WTC11 (cell line): ENCODE data around the gene ZNF530. TPM values are rescaled to one million over a fixed set of nuclear protein-coding genes. Genes with fewer than 3 reads are reported as not detected.
A peak's percentile ranks its signal among the peaks of the same experiment; 100 is the strongest.

ENCODE experiments used
- ATAC-seq: fragments of 200-7000 bp; cut with Tn5 transposase; 2 replicates; pipeline ENCODE4 v1.10.0; 2021; ENCODE audit warnings: mild to moderate bottlenecking, moderate library complexity
- Bru-seq: library from RNA; stranded (reverse); fragments of 400-500 nt; gene quantifications from one replicate; lab custom pipeline; 2021; lab: Mats Ljungman, UMichigan
- CTCF ChIA-PET: fragments of 300-600 bp; sonication (Branson Sonifier 250); formaldehyde crosslinking; loops from one replicate; lab custom pipeline; 2021; ENCODE audit warnings: antibody characterized with exemption; lab: Charles Lee
- POLR2A ChIA-PET: fragments of 350-600 bp; sonication (Branson Sonifier 250); formaldehyde crosslinking; loops from one replicate; lab custom pipeline; 2021; ENCODE audit warnings: antibody characterized with exemption; lab: Charles Lee
- DNase-seq: peaks from one replicate; pipeline ENCODE4 v3.0.0; 2021; ENCODE audit warnings: low spot score
- H3K27ac Mint-ChIP-seq: 2 replicates; pipeline ENCODE4 v1.8.0; 2021; ENCODE audit warnings: mixed read lengths
- H3K27me3 Mint-ChIP-seq: 2 replicates; pipeline ENCODE4 v1.8.0; 2021; ENCODE audit warnings: low read depth, mild to moderate bottlenecking, moderate library complexity, mixed read lengths
- H3K36me3 Mint-ChIP-seq: 2 replicates; pipeline ENCODE4 v1.8.0; 2021; ENCODE audit warnings: mixed read lengths
- H3K4me1 Mint-ChIP-seq: 2 replicates; pipeline ENCODE4 v1.8.0; 2022; ENCODE audit warnings: mixed read lengths
- H3K4me3 Mint-ChIP-seq: 2 replicates; pipeline ENCODE4 v1.8.0; 2021; ENCODE audit warnings: mild to moderate bottlenecking, moderate library complexity, mixed read lengths
- H3K9me3 Mint-ChIP-seq: 2 replicates; pipeline ENCODE4 v1.8.0; 2021; ENCODE audit warnings: mixed read lengths
- ARID4B ChIP-seq: sonication (generic); formaldehyde crosslinking; IDR thresholded peaks from 2 replicates; pipeline ENCODE4 v1.8.0; 2023; ENCODE audit warnings: missing genetic modification reagents, mild to moderate bottlenecking, borderline replicate concordance
- ATF1 ChIP-seq: sonication (generic); formaldehyde crosslinking; IDR thresholded peaks from 2 replicates; pipeline ENCODE4 v1.8.1; 2023; ENCODE audit warnings: mild to moderate bottlenecking, moderate library complexity, missing genetic modification reagents
- CREM ChIP-seq: sonication (generic); formaldehyde crosslinking; IDR thresholded peaks from 2 replicates; pipeline ENCODE4 v1.8.1; 2022; ENCODE audit warnings: mild to moderate bottlenecking, missing genetic modification reagents, moderate library complexity
- E2F1 ChIP-seq: sonication (generic); formaldehyde crosslinking; IDR thresholded peaks from 2 replicates; pipeline ENCODE4 v1.8.0; 2022; ENCODE audit warnings: mild to moderate bottlenecking, missing genetic modification reagents
- E2F5 ChIP-seq: sonication (generic); formaldehyde crosslinking; IDR thresholded peaks from 2 replicates; pipeline ENCODE4 v1.8.1; 2022; ENCODE audit warnings: mild to moderate bottlenecking, moderate library complexity, missing genetic modification reagents
- ERG ChIP-seq: fragments of 250-450 bp; sonication (Bioruptor Pico); IDR thresholded peaks from 2 replicates; pipeline ENCODE4 v1.8.0; 2021; ENCODE audit warnings: mild to moderate bottlenecking
- ETV6 ChIP-seq: sonication (generic); formaldehyde crosslinking; IDR thresholded peaks from 2 replicates; pipeline ENCODE4 v1.8.1; 2022; ENCODE audit warnings: mild to moderate bottlenecking, missing genetic modification reagents
- GABPB1 ChIP-seq: sonication (generic); formaldehyde crosslinking; IDR thresholded peaks from 2 replicates; pipeline ENCODE4 v1.8.1; 2023; ENCODE audit warnings: mild to moderate bottlenecking, missing genetic modification reagents
- MYBL2 ChIP-seq: sonication (generic); formaldehyde crosslinking; IDR thresholded peaks from 2 replicates; pipeline ENCODE4 v1.8.1; 2023; ENCODE audit warnings: mild to moderate bottlenecking, moderate library complexity, missing genetic modification reagents
- NFE2L1 ChIP-seq: sonication (generic); formaldehyde crosslinking; IDR thresholded peaks from 2 replicates; pipeline ENCODE4 v1.8.1; 2023; ENCODE audit warnings: missing genetic modification reagents
- NFYB ChIP-seq: sonication (generic); formaldehyde crosslinking; conservative IDR thresholded peaks from 2 replicates; pipeline ENCODE4 v1.8.0; 2022; ENCODE audit warnings: low read depth, missing genetic modification reagents
- SMAD3 ChIP-seq: sonication (generic); formaldehyde crosslinking; IDR thresholded peaks from 2 replicates; pipeline ENCODE4 v1.8.0; 2022; ENCODE audit warnings: missing genetic modification reagents, mild to moderate bottlenecking, borderline replicate concordance
- SOX15 ChIP-seq: fragments of 250-450 bp; sonication (Bioruptor Pico); IDR thresholded peaks from 2 replicates; pipeline ENCODE4 v1.9.0; 2021; ENCODE audit warnings: mild to moderate bottlenecking
- SP1 ChIP-seq: sonication (generic); formaldehyde crosslinking; conservative IDR thresholded peaks from 2 replicates; pipeline ENCODE4 v1.8.1; 2022; ENCODE audit warnings: missing genetic modification reagents
- TEAD1 ChIP-seq: sonication (generic); formaldehyde crosslinking; IDR thresholded peaks from 2 replicates; pipeline ENCODE4 v1.8.0; 2022; ENCODE audit warnings: mild to moderate bottlenecking, missing genetic modification reagents
- ZNF219 ChIP-seq: sonication (generic); formaldehyde crosslinking; IDR thresholded peaks from 2 replicates; pipeline ENCODE4 v1.8.0; 2023; ENCODE audit warnings: missing genetic modification reagents, mild to moderate bottlenecking, borderline replicate concordance
- ZNF263 ChIP-seq: sonication (generic); formaldehyde crosslinking; IDR thresholded peaks from 2 replicates; pipeline ENCODE4 v1.8.1; 2022; ENCODE audit warnings: low read depth, mild to moderate bottlenecking, moderate library complexity, missing genetic modification reagents
- ZNF532 ChIP-seq: fragments of 250-450 bp; sonication (Bioruptor Pico); IDR thresholded peaks from 2 replicates; pipeline ENCODE4 v1.9.0; 2021; ENCODE audit warnings: mild to moderate bottlenecking, borderline replicate concordance
- ZNF671 ChIP-seq: fragments of 250-450 bp; sonication (Bioruptor Pico); IDR thresholded peaks from 2 replicates; pipeline ENCODE4 v1.8.0; 2021; ENCODE audit warnings: mild to moderate bottlenecking
- long read RNA-seq, 3 experiments: library from RNA in 1 of 3; library from capped mRNA in 1 of 3; library from polyadenylated mRNA in 1 of 3; unstranded in 2 of 3; stranded (forward) in 1 of 3; transcript quantifications; one replicate each; pipeline ENCODE4 v2.0.0, GENCODE V29; 2021
- total RNA-seq: library from RNA; stranded (reverse); gene quantifications from 3 replicates; pipeline ENCODE4 v1.2.3, GENCODE V29; 2021

Gene ZNF530
- 10.4 to 12.0 TPM (median 11.2 TPM) in 3 replicates for total RNA-seq
- percentile 77 among the genes with signal in this experiment for Bru-seq, nascent RNA
- long read RNA-seq, experiment 1, full-length matches to known transcripts: 9 of 19 reads
- long read RNA-seq, experiment 1, partial matches to known transcripts: 0 of 19 reads
- long read RNA-seq, experiment 1, other reads (novel, unspliced or antisense): 10 of 19 reads
- long read RNA-seq, experiment 2, full-length matches to known transcripts: 5 of 12 reads
- long read RNA-seq, experiment 2, partial matches to known transcripts: 0 of 12 reads
- long read RNA-seq, experiment 2, other reads (novel, unspliced or antisense): 7 of 12 reads
- long read RNA-seq, experiment 3, partial matches to known transcripts: 0 of 2 reads
- long read RNA-seq, experiment 3, other reads (novel, unspliced or antisense): 0 of 2 reads

- Mint-ChIP-seq H3K27ac (no peak within 1 kb of the TSS), H3K27me3 (peaks cover 7% of the 10 kb centered on the region), H3K4me3 (peak within 1 kb of the TSS; percentile 81), H3K36me3 (peaks cover 11% of the 10 kb centered on the region), H3K4me1 (peaks cover 9% of the 10 kb centered on the region), H3K9me3 (peaks cover 11% of the 10 kb centered on the region)
- DNase-seq: peak; percentile 91
- ChIA-PET POLR2A (interaction anchor here (1.2 kb wide), 1 partner anchor 17 kb away, joined by 3 read pairs; no protein-coding TSS in a partner anchor), CTCF (interaction anchor here (1.0 to 1.4 kb wide), 4 partner anchors 14 to 82 kb away, joined by 3 to 4 read pairs (median 4); partner anchors contain the start of genes ZNF134 and ZNF551)
- ATAC-seq: peak; percentile 100
- no peak for TF ChIP-seq ATF1 (CRISPR knock-in tag)
- peak; percentile 75 for TF ChIP-seq SP1 (CRISPR knock-in tag)
- peak; percentile 87 for TF ChIP-seq NFYB (CRISPR knock-in tag)
- no peak for TF ChIP-seq SOX15 (CRISPR knock-in tag)
- TF ChIP-seq GABPB1: peak; percentile 72
- TF ChIP-seq ZNF671 (CRISPR knock-in tag): no peak
- no peak for TF ChIP-seq ERG (CRISPR knock-in tag)
- no peak for TF ChIP-seq ZNF219
- no peak for TF ChIP-seq ZNF263 (CRISPR knock-in tag)
- no peak; the same call in 1 of the 2 replicates for TF ChIP-seq SMAD3
- 0 out of 2 replicates have a peak, but pooled peaks have one; percentile 62 for TF ChIP-seq ETV6 (CRISPR knock-in tag)
- peak; percentile 28; the same call in 1 of the 2 replicates for TF ChIP-seq NFE2L1 (CRISPR knock-in tag)
- peak; percentile 21; the same call in 1 of the 2 replicates for TF ChIP-seq E2F1 (CRISPR knock-in tag)
- TF ChIP-seq TEAD1 (CRISPR knock-in tag): 0 out of 2 replicates have a peak, but pooled peaks have one; percentile 21
- 0 out of 2 replicates have a peak, but pooled peaks have one; percentile 19 for TF ChIP-seq MYBL2 (CRISPR knock-in tag)
- TF ChIP-seq ARID4B (CRISPR knock-in tag): peak; percentile 76; the same call in 1 of the 2 replicates
- TF ChIP-seq CREM (CRISPR knock-in tag): peak; percentile 56; the same call in 1 of the 2 replicates
- no peak for TF ChIP-seq ZNF532 (CRISPR knock-in tag)
- TF ChIP-seq E2F5 (CRISPR knock-in tag): peak; percentile 72; the same call in 1 of the 2 replicates
These were observed at the start of gene ZNF530 for GRCh38 chr19:57599761-57600383. ZNF530 (plus strand) TSS chr19:57599885; CDS start chr19:57604346, 4,461 bp downstream.
